Muscle layer of duodenum (tissue), 2 donors: Measurements from ENCODE around the gene CHMP6.

Experiments
- H3K27ac ChIP-seq: one replicate; pipeline ENCODE4 v1.7.0; 2013; ENCODE audit warnings: mild to moderate bottlenecking, low read length
- H3K27me3 ChIP-seq: one replicate; pipeline ENCODE4 v1.7.0; 2013; ENCODE audit warnings: low read depth, mild to moderate bottlenecking, control low read depth, low read length
- H3K36me3 ChIP-seq, 2 donors: one replicate each; pipeline ENCODE4 v1.7.0; 2013; ENCODE audit warnings: low read length in 2 of 2, control low read depth in 1 of 2, mild to moderate bottlenecking in 1 of 2; ENCODE audit not compliant: insufficient read depth in 2 of 2, control insufficient read depth in 1 of 2
- H3K4me1 ChIP-seq, 2 donors: one replicate each; pipeline ENCODE4 v1.7.0; 2013; ENCODE audit warnings: low read length in 2 of 2, mild to moderate bottlenecking in 2 of 2, control low read depth in 1 of 2, moderate library complexity in 1 of 2; ENCODE audit not compliant: insufficient read depth in 2 of 2, control insufficient read depth in 1 of 2
- H3K4me3 ChIP-seq, 2 donors: one replicate each; pipeline ENCODE4 v1.7.0; 2013; ENCODE audit warnings: low read length in 2 of 2, low read depth in 1 of 2, mild to moderate bottlenecking in 1 of 2
- H3K9me3 ChIP-seq, 2 donors: one replicate each; pipeline ENCODE4 v1.7.0; 2013; ENCODE audit warnings: low read length in 2 of 2, control low read depth in 1 of 2, mild to moderate bottlenecking in 1 of 2; ENCODE audit not compliant: control insufficient read depth in 1 of 2
- donor health status: healthy.

The CHMP6 gene

GRCh38 chr17:80991645-80992076, at the start of gene CHMP6:
Gene CHMP6 (plus strand): TSS chr17:80991841. CDS start chr17:80991919, 78 bp downstream.
- Histone ChIP-seq H3K9me3 (no peaks in the 10 kb centered on the region), H3K27me3 (no peaks in the 10 kb centered on the region), H3K4me1 (peaks cover 0 to 45% of the 10 kb centered on the region in 2 donors), H3K27ac (no peak within 1 kb of the TSS), H3K36me3 (peaks cover 0 to 18% of the 10 kb centered on the region in 2 donors), H3K4me3 (peak within 1 kb of the TSS; percentile 79 to 85)

DNA sequence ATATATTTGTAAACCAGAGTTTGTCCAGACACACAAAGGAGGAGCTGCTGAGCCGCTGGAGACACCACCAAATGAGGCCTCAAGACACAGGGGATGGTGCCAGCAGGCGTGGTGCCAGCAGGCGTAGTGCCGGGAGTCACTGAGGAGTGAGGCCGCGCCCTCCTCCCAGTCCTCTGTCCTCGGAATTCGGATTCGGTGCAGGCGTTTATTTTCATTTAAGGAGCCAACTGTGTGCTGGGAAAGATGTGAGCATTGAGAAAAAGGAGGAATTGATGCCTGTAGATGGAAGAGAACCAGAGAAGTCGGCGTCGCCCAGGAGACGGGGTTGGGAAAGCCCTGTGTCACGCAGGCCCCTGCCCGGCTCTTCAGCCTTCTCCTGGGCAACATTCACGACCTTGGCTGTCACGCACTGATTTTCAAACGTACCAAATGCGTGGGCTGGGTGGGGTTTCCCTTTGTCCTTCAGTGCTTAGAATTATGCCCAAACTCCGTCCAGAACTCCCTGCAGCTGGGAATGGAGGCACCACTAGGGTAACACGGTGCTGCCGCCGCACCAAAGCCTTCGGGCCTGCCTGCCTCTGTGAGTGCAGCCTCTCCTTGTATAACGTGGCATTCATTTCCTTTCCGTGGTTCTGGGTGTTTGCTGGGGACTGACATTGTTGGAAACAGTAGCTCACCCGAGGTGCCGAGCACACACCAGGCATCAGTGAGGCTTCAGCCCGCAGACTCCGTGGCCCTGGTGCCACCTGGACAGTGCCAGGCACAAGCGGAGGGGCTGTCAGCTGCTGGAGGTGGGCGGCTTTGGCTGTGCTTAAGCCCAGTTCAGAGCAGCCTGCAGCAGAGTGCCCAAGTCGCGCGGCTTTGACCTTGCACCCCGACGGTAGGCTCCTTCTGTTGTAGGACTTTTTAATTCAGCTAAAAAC, 49.0 kb upstream of the CHMP6 start:
- Histone ChIP-seq H3K4me3 (no peak overlapping the region), H3K27me3 (no peaks in the 10 kb centered on the region), H3K36me3 (peaks cover 15 to 25% of the 10 kb centered on the region in 2 donors), H3K27ac (no peak overlapping the region), H3K9me3 (no peaks in the 10 kb centered on the region), H3K4me1 (peaks cover 6 to 29% of the 10 kb centered on the region in 2 donors)

GRCh38 chr17:80943346-80944145, 48.1 kb upstream of the CHMP6 start:
- Histone ChIP-seq H3K27ac (no peak overlapping the region), H3K36me3 (peaks cover 15 to 25% of the 10 kb centered on the region in 2 donors), H3K27me3 (no peaks in the 10 kb centered on the region), H3K4me3 (no peak overlapping the region), H3K4me1 (peaks cover 6 to 29% of the 10 kb centered on the region in 2 donors), H3K9me3 (no peaks in the 10 kb centered on the region)

DNA sequence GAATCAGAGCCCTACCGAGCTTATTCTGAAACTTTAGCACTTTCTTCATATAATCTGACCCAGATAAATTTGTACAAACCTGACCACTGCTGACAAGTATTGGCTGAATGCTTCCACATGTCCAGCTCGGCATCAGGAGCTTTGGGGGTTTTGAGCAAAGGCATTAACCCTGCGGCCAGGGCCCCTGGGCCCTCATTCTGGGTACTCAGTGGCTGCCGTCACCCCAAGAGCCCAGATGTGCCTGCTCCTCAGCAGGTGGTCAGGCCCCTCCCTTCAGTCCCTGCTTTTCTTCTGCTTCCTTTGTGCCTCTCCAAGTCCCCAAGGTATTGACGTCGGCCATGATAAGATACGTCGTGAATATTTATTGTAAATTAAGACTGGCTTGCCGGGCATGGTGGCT, 47.3 kb upstream of the CHMP6 start:
- H3K27ac ChIP-seq, result no peak overlapping the region
- H3K4me1 ChIP-seq, result peaks cover 6 to 29% of the 10 kb centered on the region in 2 donors
- H3K9me3 ChIP-seq, result no peaks in the 10 kb centered on the region
- peaks cover 15 to 26% of the 10 kb centered on the region in 2 donors for H3K36me3 ChIP-seq
- no peaks in the 10 kb centered on the region for H3K27me3 ChIP-seq
- H3K4me3 ChIP-seq, result no peak overlapping the region

GRCh38 chr17:80945736-80946135, 45.9 kb upstream of the CHMP6 start:
- Histone ChIP-seq H3K4me1 (peaks cover 6 to 29% of the 10 kb centered on the region in 2 donors), H3K4me3 (no peak overlapping the region), H3K36me3 (peaks cover 15 to 29% of the 10 kb centered on the region in 2 donors), H3K9me3 (no peaks in the 10 kb centered on the region), H3K27ac (no peak overlapping the region), H3K27me3 (no peaks in the 10 kb centered on the region)

GRCh38 chr17:80946449-80946848, 45.2 kb upstream of the CHMP6 start:
- Histone ChIP-seq H3K4me3 (no peak overlapping the region), H3K36me3 (peaks cover 15 to 34% of the 10 kb centered on the region in 2 donors), H3K4me1 (peaks cover 6 to 23% of the 10 kb centered on the region in 2 donors), H3K27me3 (no peaks in the 10 kb centered on the region), H3K9me3 (no peaks in the 10 kb centered on the region), H3K27ac (no peak overlapping the region)

DNA sequence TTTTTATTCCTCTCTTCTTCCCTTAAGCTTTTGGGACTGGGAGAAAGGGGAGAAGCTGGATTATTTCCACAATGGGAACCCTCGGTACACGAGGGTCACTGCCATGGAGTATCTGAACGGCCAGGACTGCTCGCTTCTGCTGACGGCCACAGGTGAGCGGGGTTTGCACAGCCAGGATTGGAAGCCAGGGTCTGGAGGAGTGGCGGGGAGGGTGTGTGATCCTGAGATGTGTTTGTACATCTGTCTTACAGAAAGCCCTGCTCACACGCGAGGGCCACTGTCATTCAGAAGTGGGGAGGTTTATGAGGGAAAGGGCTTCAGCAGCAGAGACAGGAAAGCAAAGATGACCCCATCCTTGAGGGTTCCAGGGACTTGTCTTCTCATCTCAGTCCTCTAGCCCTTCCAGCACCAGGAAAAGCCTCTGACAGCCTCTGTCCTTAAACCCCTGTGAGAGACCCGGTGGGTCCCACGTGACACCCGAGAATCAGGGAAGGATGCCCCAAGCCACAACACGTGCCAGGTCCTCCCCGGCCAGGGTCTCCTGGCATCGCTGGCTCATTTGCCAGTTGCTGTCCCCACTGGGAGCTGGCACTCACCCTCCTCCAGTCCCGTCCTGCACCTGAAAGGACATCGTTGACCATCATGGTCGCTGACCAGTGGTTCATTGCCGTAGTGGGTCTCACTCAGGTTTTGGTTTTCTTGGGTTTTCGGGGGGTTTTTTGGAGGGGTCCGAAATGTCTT, 44.3 kb upstream of the CHMP6 start:
- Histone ChIP-seq H3K9me3 (no peaks in the 10 kb centered on the region), H3K27me3 (no peaks in the 10 kb centered on the region), H3K36me3 (peaks cover 15 to 34% of the 10 kb centered on the region in 2 donors), H3K4me3 (no peak overlapping the region), H3K4me1 (peaks cover 0 to 14% of the 10 kb centered on the region in 2 donors), H3K27ac (no peak overlapping the region)

DNA sequence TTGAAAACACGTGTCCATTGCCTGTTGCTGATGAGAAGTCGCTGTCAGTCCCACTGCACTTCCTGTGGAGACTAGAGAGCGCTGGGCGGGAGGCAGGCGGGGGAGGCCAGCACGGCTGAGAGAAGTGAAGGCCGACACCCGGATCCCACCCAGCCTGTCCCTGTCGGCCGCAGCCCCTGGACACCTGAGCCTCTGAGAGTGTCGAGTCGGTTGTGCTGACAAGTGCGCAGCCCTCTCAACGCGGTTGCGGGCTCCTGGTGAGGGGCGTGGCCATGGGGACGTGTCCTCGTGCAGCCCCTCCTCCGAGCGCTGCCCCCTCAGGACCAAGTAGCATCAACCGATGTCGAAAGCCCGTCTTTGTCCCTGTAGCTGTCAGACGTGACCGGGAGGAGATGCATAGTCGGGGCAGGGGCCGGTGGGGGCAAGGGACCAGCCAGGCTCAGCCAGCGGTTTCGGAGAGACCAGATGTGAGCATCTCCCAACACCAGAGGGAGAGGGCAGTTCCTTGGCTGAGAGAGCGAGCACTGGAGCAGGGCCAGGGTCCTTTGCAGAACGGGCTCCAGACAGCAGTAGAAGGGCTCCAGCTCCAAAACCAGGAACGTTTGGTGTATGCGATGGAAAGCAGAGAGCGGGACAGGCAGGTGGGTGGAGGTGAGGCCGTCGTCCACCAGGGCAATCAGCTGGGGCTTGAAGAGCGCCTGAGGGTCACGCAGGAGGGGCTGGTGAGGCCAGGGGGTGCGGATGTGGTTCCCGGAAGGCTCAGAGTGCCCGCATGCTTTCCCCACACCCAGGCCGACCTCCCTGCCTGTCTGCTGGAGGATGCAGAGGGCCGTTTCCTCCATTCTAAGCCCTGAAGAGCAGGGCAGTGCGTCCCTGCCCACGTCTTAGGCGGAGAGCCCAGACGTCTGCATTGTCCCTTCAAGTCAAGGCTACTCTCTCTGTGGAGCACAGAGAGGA, 43.3 kb upstream of the CHMP6 start:
- no peak overlapping the region for H3K27ac ChIP-seq
- H3K27me3 ChIP-seq, result no peaks in the 10 kb centered on the region
- H3K4me1 ChIP-seq, result peaks cover 0 to 5% of the 10 kb centered on the region in 2 donors
- H3K4me3 ChIP-seq, result no peak overlapping the region
- no peaks in the 10 kb centered on the region for H3K9me3 ChIP-seq
- peaks cover 15 to 36% of the 10 kb centered on the region in 2 donors for H3K36me3 ChIP-seq

DNA sequence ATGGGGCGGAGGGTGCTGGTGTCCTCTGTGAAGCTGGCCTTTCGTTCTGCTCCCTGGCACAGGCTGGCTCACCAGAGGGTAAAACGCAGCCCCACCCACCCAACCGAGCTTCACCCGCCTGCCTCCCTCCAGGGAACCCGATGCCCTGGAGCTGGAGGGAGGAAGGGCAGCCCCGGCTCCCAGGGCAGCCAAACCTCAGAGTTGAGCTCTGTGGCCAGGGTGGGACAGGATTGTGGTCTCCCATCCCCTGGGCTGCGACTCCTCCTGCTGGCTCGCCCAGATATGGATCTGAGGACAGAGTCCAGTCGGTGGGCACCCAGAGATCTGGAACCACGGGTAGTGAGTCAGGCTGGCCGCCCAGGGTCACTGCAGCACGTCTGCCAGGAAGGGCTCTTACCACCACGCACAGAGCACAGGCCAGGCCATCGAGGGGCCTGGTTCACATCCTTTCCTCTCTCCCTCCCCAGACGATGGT, 42.6 kb upstream of the CHMP6 start:
- Histone ChIP-seq H3K27me3 (no peaks in the 10 kb centered on the region), H3K9me3 (no peaks in the 10 kb centered on the region), H3K27ac (no peak overlapping the region), H3K4me1 (no peaks in the 10 kb centered on the region), H3K36me3 (peaks cover 15 to 42% of the 10 kb centered on the region in 2 donors), H3K4me3 (no peak overlapping the region)
